GM12875 (cell line): Measurements from ENCODE around the gene MTHFD1L.

Experiments used
- H3K4me3 ChIP-seq: one replicate; pipeline ENCODE4 v1.5.1; 2011; ENCODE audit warnings: low read depth, low read length, control low read depth
- CTCF ChIP-seq: IDR thresholded peaks from 2 replicates; pipeline ENCODE4 v1.5.1; 2011; ENCODE audit warnings: low read depth, mild to moderate bottlenecking, control low read depth, inconsistent platforms, low read length, moderate library complexity, borderline replicate concordance; ENCODE audit not compliant: insufficient read depth

Gene MTHFD1L

DNA sequence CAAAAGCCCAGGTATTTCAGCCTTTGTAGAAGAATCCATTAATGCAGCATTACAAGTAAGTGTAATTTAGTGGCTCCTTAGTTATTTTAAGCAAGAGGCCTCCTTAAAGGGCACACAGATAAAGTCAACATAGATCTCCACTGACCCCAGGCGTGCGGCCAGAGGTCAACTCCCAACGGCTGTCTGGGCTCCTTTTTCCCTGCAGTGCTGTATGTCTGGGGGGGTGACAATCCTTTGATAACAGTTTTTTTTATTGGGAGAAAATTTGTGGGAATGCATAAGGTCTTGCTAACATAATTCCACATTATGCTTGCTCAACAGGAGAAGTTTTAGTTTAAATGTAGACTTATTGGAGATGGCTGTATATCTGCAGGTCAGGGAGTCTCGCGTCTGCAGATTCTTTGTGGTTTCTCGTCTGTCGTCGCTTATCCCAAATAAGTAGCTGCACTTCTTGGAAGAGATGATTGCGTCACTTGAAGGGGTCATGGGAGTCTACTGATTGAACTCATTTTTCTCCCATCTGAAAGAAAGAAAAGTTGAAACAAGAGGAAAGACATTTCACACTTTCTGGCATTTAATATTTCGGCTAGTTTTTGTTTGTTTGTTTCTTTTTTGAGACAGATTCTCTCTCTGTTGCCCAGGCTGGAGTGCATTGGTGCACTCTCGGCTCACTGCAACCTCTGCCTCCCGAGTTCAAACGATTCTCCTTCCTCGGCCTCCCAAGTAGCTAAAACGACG lies 222.5 kb downstream of the MTHFD1L start:
- no peak overlapping the region for H3K4me3 ChIP-seq
- no peak for TF ChIP-seq CTCF

- no peak for TF ChIP-seq CTCF
- no peak overlapping the region for H3K4me3 ChIP-seq
Measured at GRCh38 chr6:151088599-151088935, 223.1 kb downstream of the MTHFD1L start.

DNA sequence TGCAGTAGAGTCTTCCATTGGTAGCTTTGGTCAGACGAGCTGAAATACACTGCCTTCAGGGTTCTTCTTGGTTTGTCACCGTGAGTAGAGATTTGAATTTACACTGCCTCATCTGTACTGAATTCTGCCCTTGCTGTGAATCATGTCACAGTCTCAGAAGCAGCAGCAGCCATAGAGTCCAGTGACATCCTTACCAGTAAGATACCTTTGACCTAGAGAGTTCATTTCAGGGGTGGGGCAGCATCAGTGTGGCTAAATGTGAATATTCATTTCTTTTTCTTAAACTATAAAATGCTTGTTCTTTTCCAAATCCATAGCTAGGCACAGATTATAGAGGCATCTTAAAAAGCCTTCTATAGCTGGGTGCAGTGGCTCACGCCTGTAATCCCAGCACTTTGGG lies 223.5 kb downstream of the MTHFD1L start:
- no peak overlapping the region for H3K4me3 ChIP-seq
- no peak for TF ChIP-seq CTCF

GRCh38 chr6:151089978-151090377 lies 224.5 kb downstream of the MTHFD1L start:
- no peak overlapping the region for H3K4me3 ChIP-seq
- no peak for TF ChIP-seq CTCF

- H3K4me3 ChIP-seq: no peak overlapping the region
- no peak for TF ChIP-seq CTCF
Measured at GRCh38 chr6:151091571-151091970, 226.1 kb downstream of the MTHFD1L start.

- no peak for TF ChIP-seq CTCF
Measured at GRCh38 chr6:151092591-151092990, 227.1 kb downstream of the MTHFD1L start.

DNA sequence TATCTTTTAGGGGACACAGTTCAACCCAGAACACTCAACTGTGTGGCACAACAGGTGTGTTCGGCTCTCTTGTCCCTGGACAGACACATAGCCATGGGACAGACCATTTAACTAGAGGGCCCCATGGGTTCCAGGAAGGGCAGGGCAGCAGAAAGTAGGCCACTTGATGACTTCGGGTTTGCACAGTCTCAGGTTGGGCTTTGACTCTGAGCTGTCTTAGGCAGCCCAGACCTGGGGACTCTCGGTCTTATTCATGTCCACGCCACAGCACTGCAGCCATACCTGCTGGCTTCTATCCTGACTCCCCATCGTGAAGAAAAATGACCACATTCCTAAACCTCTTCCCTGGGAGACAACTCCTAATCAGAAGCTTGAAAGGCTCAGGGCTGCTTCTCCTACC lies 228.2 kb downstream of the MTHFD1L start:
- no peak overlapping the region for H3K4me3 ChIP-seq
- TF ChIP-seq CTCF: no peak

More at GRCh38 chr6:151092591-151092990, 227.1 kb downstream of the MTHFD1L start:
- H3K4me3 ChIP-seq: no peak overlapping the region
